Measurements from ENCODE around the gene CRB3. TPM values are rescaled to one million over a fixed set of nuclear protein-coding genes. Genes with fewer than 3 reads are reported as not detected.
A peak's percentile ranks its signal among the peaks of the same experiment; 100 is the strongest.
"Not testable (repeated sequence)": the region's sequence is repeated elsewhere in the genome, so short reads cannot be mapped to it uniquely, and the experiment has no call there.

Gene CRB3
- total and polyA plus RNA-seq, 9 donors: 0.33 to 30.1 (median 1.4) TPM; not detected in 2

DNA sequence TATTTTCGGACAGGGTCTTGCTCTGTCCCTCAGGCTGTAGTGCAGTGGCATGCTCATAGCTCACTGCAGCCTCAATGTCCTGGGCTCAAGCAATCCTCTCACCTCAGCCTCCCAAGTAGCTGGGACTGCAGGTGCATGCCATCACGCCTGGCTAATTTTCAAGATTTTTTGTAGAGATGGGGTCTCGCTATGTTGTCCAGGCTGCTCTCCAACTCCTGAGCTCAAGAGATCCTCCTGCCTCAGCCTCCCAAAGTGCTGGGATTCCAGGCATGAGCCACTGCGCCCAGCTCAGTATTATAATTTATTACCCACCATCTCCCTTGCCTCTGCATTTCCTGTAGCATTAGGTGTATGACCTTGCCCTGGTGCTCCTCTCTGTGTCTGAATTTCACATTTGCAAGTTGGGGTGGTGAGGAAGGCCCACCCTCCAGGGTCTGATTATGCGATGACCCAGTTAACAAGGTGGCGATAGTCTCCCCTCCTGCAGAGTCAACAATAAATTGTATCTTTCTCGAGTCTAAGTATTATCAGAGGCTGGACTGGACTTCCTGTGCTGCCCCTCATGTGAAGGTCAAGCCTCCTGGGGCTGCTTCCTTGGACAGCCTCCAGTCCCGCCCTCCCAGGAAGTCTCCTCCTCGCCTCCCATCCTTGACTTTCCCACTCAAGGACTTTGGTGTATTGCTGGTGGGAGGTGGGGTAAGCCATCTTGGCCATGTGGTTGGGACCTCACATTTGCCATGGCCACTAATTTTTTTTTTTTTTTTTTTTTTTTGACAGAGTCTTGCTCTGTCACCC, 39.5 kb downstream of the CRB3 start:
- WGBS, 3 donors: 63 to 64% (median 63%) methylated on average over 9 of the region's 9 CpGs
- intact Hi-C loops (cut with DNase I): no loop called here
- Histone ChIP-seq H3K9me3 (no peaks in the 10 kb centered on the region), H3K27ac (no peak overlapping the region), H3K27me3 (no peaks in the 10 kb centered on the region), H3K4me3 (no peak overlapping the region), H3K36me3 (no peaks in the 10 kb centered on the region), H3K4me1 (ENCODE audit: insufficient read depth) (no peaks in the 10 kb centered on the region)
- no peak for DNase-seq
- TF ChIP-seq EP300 (IDR thresholded peaks at IDR 0.05) (no peak), POLR2A (IDR thresholded peaks at IDR 0.05) (no peak)
- TF ChIP-seq, protein P1, sequence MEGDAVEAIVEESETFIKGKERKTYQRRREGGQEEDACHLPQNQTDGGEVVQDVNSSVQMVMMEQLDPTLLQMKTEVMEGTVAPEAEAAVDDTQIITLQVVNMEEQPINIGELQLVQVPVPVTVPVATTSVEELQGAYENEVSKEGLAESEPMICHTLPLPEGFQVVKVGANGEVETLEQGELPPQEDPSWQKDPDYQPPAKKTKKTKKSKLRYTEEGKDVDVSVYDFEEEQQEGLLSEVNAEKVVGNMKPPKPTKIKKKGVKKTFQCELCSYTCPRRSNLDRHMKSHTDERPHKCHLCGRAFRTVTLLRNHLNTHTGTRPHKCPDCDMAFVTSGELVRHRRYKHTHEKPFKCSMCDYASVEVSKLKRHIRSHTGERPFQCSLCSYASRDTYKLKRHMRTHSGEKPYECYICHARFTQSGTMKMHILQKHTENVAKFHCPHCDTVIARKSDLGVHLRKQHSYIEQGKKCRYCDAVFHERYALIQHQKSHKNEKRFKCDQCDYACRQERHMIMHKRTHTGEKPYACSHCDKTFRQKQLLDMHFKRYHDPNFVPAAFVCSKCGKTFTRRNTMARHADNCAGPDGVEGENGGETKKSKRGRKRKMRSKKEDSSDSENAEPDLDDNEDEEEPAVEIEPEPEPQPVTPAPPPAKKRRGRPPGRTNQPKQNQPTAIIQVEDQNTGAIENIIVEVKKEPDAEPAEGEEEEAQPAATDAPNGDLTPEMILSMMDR (IDR thresholded peaks at IDR 0.05): no peak

DNA sequence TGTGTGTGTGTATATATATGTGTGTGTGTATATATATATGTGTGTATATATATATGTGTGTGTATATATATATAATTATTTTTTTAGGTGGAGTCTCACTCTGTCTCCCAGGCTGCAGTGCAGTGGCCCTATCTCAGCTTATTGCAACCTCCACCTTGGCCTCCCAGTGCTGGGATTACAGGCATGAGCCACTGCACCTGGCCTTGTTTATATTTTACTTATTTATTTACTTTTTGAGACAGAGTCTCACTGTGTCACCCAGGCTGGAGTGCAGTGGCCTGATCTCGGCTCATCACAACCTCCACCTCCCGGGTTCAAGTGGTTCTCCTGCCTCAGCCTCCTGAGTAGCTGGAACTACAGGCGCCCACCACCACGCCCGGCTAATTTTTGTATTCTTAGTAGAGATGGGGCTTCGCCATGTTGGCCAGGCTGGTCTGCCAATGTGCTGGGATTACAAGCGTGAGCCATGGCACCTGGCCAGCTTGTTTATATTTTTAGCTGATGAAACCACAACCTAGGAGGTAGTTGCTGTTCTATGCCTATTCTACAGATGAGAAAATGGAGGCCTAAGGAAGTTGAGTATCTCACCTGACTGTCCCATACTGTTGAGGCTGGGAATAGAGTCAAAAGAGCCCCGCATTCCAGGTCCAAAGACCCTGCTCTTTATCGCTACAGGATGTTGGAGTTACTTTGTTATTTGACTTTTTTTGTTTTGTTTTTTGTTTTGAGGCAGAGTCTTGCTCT, 44.1 kb downstream of the CRB3 start:
- DNase-seq; H3K36me3 ChIP-seq; H3K27me3 ChIP-seq; H3K9me3 ChIP-seq; intact Hi-C loops (cut with DNase I); H3K4me3 ChIP-seq; H3K4me1 ChIP-seq (ENCODE audit: insufficient read depth); H3K27ac ChIP-seq: not testable (repeated sequence)
- WGBS, 3 donors: 84 to 87% (median 84%) methylated on average over 9 of the region's 9 CpGs

DNA sequence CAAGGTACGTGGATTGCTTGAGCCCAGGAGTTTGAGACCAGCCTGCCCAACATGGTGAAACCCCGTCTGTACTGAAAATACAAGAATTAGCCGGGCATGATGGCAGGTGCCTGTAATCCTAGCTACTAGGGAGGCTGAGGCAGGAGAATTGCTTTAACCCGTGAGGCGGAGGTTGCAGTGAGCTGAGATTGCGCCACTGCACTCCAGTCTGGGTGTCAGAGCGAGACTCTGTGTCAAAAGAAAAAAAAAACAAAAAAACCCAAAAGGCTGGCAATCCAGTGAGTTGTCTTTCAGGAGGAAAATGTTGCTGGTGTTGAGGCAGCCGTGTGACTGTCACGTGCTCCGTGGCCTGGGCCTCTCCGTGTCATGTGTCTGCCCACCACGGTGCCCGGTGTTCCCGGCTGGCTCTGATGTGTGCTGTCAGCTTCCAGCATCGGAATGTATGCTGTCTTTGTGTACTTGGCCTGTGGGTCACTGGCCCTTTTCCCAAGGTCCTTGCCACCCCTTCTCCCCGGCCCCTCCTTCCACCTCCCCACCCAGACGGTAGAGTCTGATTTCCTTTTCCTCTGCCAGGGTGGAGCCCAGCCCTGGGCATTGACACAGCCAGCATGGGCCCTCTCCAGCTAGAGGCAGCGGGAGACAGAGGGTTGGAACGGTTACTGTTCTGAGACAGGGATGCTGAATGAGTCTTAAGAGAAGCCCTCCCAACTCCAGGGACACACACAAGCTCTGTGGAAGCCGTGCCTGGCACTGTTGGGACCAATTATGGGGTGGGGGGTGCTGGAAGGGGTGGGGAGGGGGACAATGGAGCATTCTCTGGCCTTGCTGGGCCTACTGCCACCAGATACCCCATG, 45.3 kb downstream of the CRB3 start:
- no peak overlapping the region for H3K4me3 ChIP-seq
- no peaks in the 10 kb centered on the region for H3K36me3 ChIP-seq
- intact Hi-C loops (cut with DNase I): no loop called here
- peaks cover 6% of the 10 kb centered on the region for H3K4me1 ChIP-seq (ENCODE audit: insufficient read depth)
- no peaks in the 10 kb centered on the region for H3K9me3 ChIP-seq
- H3K27me3 ChIP-seq: no peaks in the 10 kb centered on the region
- WGBS, 3 donors: 34 to 55% (median 41%) methylated on average over 20 of the region's 20 CpGs
- peak in 3 of 5 donors; percentile 25 to 58 (median 40) for DNase-seq
- TF ChIP-seq, protein P1 (IDR thresholded peaks at IDR 0.05): no peak
- no peak overlapping the region for H3K27ac ChIP-seq

DNA sequence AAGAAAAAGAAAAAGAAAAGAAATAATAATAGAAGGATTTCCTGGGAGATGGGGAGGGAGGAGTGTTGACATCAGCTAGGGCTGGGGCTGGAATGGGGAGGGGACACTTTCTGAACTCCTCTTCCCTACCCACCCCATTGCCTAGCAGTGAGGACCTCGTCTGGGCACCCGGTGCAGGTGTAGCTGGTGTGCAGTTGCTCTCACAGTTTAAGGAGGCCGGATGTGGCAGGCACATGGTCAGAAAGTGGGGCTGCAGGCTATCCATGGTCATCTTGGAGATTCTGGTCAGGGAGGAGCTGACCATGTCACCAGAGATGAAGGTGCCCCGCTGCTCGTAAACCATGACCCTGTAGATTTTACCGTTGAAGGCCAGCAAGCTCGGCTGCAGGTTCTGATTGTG, 46.5 kb downstream of the CRB3 start:
- Histone ChIP-seq H3K4me1 (ENCODE audit: insufficient read depth) (peaks cover 6% of the 10 kb centered on the region), H3K27me3 (no peaks in the 10 kb centered on the region), H3K4me3 (no peak overlapping the region), H3K9me3 (no peaks in the 10 kb centered on the region), H3K27ac (no peak overlapping the region), H3K36me3 (no peaks in the 10 kb centered on the region)
- intact Hi-C loops (cut with DNase I): loop anchor here in 1 of 4 donors (10.0 kb wide), 1 partner anchor 354 kb away; no protein-coding TSS in a partner anchor
- TF ChIP-seq POLR2A (IDR thresholded peaks at IDR 0.05) (no peak), EP300 (IDR thresholded peaks at IDR 0.05) (no peak)
- TF ChIP-seq, protein P1 (IDR thresholded peaks at IDR 0.05): no peak
- no peak for DNase-seq
- 74 to 80% (median 75%) methylated on average over 7 of the region's 7 CpGs for whole genome bisulfite sequencing, 3 donors

Measured in ovary (tissue), 9 donors.